WTC11 (cell line): Measurements from ENCODE around the gene SPANXD. TPM values are rescaled to one million over a fixed set of nuclear protein-coding genes. Genes with fewer than 3 reads are reported as not detected.

Experiments used
- ATAC-seq: fragments of 200-7000 bp; cut with Tn5 transposase; 2 replicates; pipeline ENCODE4 v1.10.0; 2021; ENCODE audit warnings: mild to moderate bottlenecking, moderate library complexity
- CTCF ChIA-PET: fragments of 300-600 bp; sonication (Branson Sonifier 250); formaldehyde crosslinking; loops from one replicate; lab custom pipeline; 2021; ENCODE audit warnings: antibody characterized with exemption; lab: Charles Lee
- POLR2A ChIA-PET: fragments of 350-600 bp; sonication (Branson Sonifier 250); formaldehyde crosslinking; loops from one replicate; lab custom pipeline; 2021; ENCODE audit warnings: antibody characterized with exemption; lab: Charles Lee
- DNase-seq: peaks from one replicate; pipeline ENCODE4 v3.0.0; 2021; ENCODE audit warnings: low spot score
- H3K27ac Mint-ChIP-seq: 2 replicates; pipeline ENCODE4 v1.8.0; 2021; ENCODE audit warnings: mixed read lengths
- H3K27me3 Mint-ChIP-seq: 2 replicates; pipeline ENCODE4 v1.8.0; 2021; ENCODE audit warnings: low read depth, mild to moderate bottlenecking, moderate library complexity, mixed read lengths
- H3K36me3 Mint-ChIP-seq: 2 replicates; pipeline ENCODE4 v1.8.0; 2021; ENCODE audit warnings: mixed read lengths
- H3K4me1 Mint-ChIP-seq: 2 replicates; pipeline ENCODE4 v1.8.0; 2022; ENCODE audit warnings: mixed read lengths
- H3K4me3 Mint-ChIP-seq: 2 replicates; pipeline ENCODE4 v1.8.0; 2021; ENCODE audit warnings: mild to moderate bottlenecking, moderate library complexity, mixed read lengths
- H3K9me3 Mint-ChIP-seq: 2 replicates; pipeline ENCODE4 v1.8.0; 2021; ENCODE audit warnings: mixed read lengths
- ATF1 ChIP-seq: sonication (generic); formaldehyde crosslinking; IDR thresholded peaks from 2 replicates; pipeline ENCODE4 v1.8.1; 2023; ENCODE audit warnings: mild to moderate bottlenecking, moderate library complexity, missing genetic modification reagents
- CBFB ChIP-seq: sonication (generic); formaldehyde crosslinking; IDR thresholded peaks from 2 replicates; pipeline ENCODE4 v1.8.1; 2022; ENCODE audit warnings: mild to moderate bottlenecking, low read depth, missing genetic modification reagents
- EMX1 ChIP-seq: fragments of 250-450 bp; sonication (Bioruptor Pico); IDR thresholded peaks from 2 replicates; pipeline ENCODE4 v1.8.0; 2021; ENCODE audit warnings: mild to moderate bottlenecking
- FOXK1 ChIP-seq: sonication (generic); formaldehyde crosslinking; IDR thresholded peaks from 2 replicates; pipeline ENCODE4 v1.8.0; 2022; ENCODE audit warnings: mild to moderate bottlenecking, moderate library complexity, missing genetic modification reagents
- RELA ChIP-seq: sonication (generic); formaldehyde crosslinking; IDR thresholded peaks from 2 replicates; pipeline ENCODE4 v1.8.1; 2022; ENCODE audit warnings: missing genetic modification reagents, mild to moderate bottlenecking, borderline replicate concordance
- TCF7 ChIP-seq: sonication (generic); formaldehyde crosslinking; IDR thresholded peaks from 2 replicates; pipeline ENCODE4 v1.8.0; 2022; ENCODE audit warnings: mild to moderate bottlenecking, low read depth, missing genetic modification reagents, moderate library complexity
- TEAD4 ChIP-seq: sonication (generic); formaldehyde crosslinking; IDR thresholded peaks from 2 replicates; pipeline ENCODE4 v1.8.0; 2022; ENCODE audit warnings: mild to moderate bottlenecking, missing genetic modification reagents
- ZNF671 ChIP-seq: fragments of 250-450 bp; sonication (Bioruptor Pico); IDR thresholded peaks from 2 replicates; pipeline ENCODE4 v1.8.0; 2021; ENCODE audit warnings: mild to moderate bottlenecking
- total RNA-seq: library from RNA; stranded (reverse); gene quantifications from 3 replicates; pipeline ENCODE4 v1.2.3, GENCODE V29; 2021
- TF ChIP-seq, protein P1 (sequence below): sonication (generic); formaldehyde crosslinking; conservative IDR thresholded peaks from 2 replicates; pipeline ENCODE4 v1.8.1; 2023; ENCODE audit warnings: mild to moderate bottlenecking, low read depth, missing genetic modification reagents, moderate library complexity
- TF ChIP-seq, protein P2 (sequence below): fragments of 250-450 bp; sonication (Bioruptor Pico); IDR thresholded peaks from 2 replicates; pipeline ENCODE4 v2.1.2; 2022; ENCODE audit warnings: mild to moderate bottlenecking, moderate library complexity
- TF ChIP-seq, protein P3 (sequence below): sonication (generic); formaldehyde crosslinking; IDR thresholded peaks from 2 replicates; pipeline ENCODE4 v1.8.1; 2023; ENCODE audit warnings: mild to moderate bottlenecking, missing genetic modification reagents
- TF ChIP-seq, protein P4 (sequence below): sonication (generic); formaldehyde crosslinking; IDR thresholded peaks from 2 replicates; pipeline ENCODE4 v1.8.1; 2022; ENCODE audit warnings: mild to moderate bottlenecking, missing genetic modification reagents, moderate library complexity, borderline replicate concordance
- TF ChIP-seq, protein P5 (sequence below): sonication (generic); formaldehyde crosslinking; IDR thresholded peaks from 2 replicates; pipeline ENCODE4 v1.8.1; 2023; ENCODE audit warnings: mild to moderate bottlenecking, missing genetic modification reagents
- TF ChIP-seq, protein P6 (sequence below): sonication (generic); formaldehyde crosslinking; IDR thresholded peaks from 2 replicates; pipeline ENCODE4 v1.8.0; 2023; ENCODE audit warnings: mild to moderate bottlenecking, missing genetic modification reagents
- TF ChIP-seq, protein P7 (sequence below): sonication (generic); formaldehyde crosslinking; IDR thresholded peaks from 2 replicates; pipeline ENCODE4 v1.8.1; 2023; ENCODE audit warnings: mild to moderate bottlenecking, missing genetic modification reagents, moderate library complexity
- TF ChIP-seq, protein P8 (sequence below): fragments of 250-450 bp; sonication (Bioruptor Pico); IDR thresholded peaks from 2 replicates; pipeline ENCODE4 v1.9.0; 2021; ENCODE audit warnings: moderate library complexity, mild to moderate bottlenecking, inconsistent platforms, borderline replicate concordance
- TF ChIP-seq, protein P9 (sequence below): sonication (generic); formaldehyde crosslinking; IDR thresholded peaks from 2 replicates; pipeline ENCODE4 v1.8.1; 2023; ENCODE audit warnings: mild to moderate bottlenecking, moderate library complexity, missing genetic modification reagents
- TF ChIP-seq, protein P10 (sequence below): sonication (generic); formaldehyde crosslinking; IDR thresholded peaks from 2 replicates; pipeline ENCODE4 v1.8.1; 2022; ENCODE audit warnings: low read depth, missing genetic modification reagents, borderline replicate concordance

Gene SPANXD
- total RNA-seq, 1 experiment from 2014 or later = not detected

DNA sequence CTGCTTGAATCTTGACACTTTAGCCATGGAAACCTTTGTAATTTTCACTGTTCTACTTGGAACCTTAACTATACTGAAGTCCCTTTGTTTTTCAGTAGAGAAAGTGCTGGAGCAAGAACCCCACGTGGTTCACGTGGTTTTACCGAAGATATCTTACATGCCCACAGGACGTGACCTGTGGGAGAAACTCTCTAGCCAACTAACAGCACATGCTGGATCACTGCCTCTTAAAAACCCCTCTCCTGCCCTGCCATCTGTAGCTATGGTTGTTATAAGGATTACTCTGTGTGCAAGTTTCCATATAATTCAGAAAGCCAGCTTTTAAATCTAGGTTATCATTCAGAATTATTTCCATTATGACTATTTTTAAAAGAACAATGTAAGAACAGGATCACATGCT lies 30.2 kb downstream of the SPANXD start:
- Mint-ChIP-seq H3K27me3 (no peaks in the 10 kb centered on the region), H3K4me3 (no peak overlapping the region), H3K9me3 (peaks cover 18% of the 10 kb centered on the region), H3K36me3 (no peaks in the 10 kb centered on the region; the same call in 1 of the 2 replicates), H3K27ac (no peak overlapping the region), H3K4me1 (no peaks in the 10 kb centered on the region)
- no peak for ATAC-seq
- no peak for DNase-seq
- ChIA-PET POLR2A (no interaction called here), CTCF (no interaction called here)
- TF ChIP-seq, protein P1, sequence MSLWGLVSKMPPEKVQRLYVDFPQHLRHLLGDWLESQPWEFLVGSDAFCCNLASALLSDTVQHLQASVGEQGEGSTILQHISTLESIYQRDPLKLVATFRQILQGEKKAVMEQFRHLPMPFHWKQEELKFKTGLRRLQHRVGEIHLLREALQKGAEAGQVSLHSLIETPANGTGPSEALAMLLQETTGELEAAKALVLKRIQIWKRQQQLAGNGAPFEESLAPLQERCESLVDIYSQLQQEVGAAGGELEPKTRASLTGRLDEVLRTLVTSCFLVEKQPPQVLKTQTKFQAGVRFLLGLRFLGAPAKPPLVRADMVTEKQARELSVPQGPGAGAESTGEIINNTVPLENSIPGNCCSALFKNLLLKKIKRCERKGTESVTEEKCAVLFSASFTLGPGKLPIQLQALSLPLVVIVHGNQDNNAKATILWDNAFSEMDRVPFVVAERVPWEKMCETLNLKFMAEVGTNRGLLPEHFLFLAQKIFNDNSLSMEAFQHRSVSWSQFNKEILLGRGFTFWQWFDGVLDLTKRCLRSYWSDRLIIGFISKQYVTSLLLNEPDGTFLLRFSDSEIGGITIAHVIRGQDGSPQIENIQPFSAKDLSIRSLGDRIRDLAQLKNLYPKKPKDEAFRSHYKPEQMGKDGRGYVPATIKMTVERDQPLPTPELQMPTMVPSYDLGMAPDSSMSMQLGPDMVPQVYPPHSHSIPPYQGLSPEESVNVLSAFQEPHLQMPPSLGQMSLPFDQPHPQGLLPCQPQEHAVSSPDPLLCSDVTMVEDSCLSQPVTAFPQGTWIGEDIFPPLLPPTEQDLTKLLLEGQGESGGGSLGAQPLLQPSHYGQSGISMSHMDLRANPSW (CRISPR knock-in tag) = no peak
- TF ChIP-seq, protein P2, sequence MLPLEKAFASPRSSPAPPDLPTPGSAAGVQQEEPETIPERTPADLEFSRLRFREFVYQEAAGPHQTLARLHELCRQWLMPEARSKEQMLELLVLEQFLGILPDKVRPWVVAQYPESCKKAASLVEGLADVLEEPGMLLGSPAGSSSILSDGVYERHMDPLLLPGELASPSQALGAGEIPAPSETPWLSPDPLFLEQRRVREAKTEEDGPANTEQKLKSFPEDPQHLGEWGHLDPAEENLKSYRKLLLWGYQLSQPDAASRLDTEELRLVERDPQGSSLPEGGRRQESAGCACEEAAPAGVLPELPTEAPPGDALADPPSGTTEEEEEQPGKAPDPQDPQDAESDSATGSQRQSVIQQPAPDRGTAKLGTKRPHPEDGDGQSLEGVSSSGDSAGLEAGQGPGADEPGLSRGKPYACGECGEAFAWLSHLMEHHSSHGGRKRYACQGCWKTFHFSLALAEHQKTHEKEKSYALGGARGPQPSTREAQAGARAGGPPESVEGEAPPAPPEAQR (CRISPR knock-in tag) = no peak
- no peak for TF ChIP-seq ATF1 (CRISPR knock-in tag)

DNA sequence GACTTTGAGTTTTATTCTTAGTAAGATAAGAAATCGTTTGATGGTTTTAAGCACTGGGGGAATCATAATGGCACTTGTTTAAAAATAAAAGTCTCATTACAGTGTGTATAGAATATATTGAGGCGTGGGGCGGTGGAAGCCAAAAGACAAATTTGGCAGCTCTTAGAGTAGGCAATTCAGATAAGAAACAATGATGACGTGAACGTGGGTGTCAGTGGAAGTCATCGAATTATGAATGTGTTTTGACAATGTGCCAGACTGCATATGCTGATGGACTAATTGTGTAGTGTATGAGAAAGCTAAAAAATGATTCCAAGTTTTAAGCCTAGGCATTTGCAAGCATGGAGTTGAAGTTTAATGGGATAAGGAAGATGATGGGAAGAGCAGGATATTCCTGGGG lies 35.8 kb downstream of the SPANXD start:
- no peaks in the 10 kb centered on the region for H3K4me1 Mint-ChIP-seq
- ChIA-PET POLR2A (no interaction called here), CTCF (no interaction called here)
- H3K9me3 Mint-ChIP-seq = peaks cover 11% of the 10 kb centered on the region
- no peak for ATAC-seq
- no peak overlapping the region for H3K4me3 Mint-ChIP-seq
- DNase-seq = no peak
- no peaks in the 10 kb centered on the region for H3K27me3 Mint-ChIP-seq
- peaks cover 4% of the 10 kb centered on the region; the same call in 1 of the 2 replicates for H3K36me3 Mint-ChIP-seq
- H3K27ac Mint-ChIP-seq = no peak overlapping the region
- TF ChIP-seq, protein P3, sequence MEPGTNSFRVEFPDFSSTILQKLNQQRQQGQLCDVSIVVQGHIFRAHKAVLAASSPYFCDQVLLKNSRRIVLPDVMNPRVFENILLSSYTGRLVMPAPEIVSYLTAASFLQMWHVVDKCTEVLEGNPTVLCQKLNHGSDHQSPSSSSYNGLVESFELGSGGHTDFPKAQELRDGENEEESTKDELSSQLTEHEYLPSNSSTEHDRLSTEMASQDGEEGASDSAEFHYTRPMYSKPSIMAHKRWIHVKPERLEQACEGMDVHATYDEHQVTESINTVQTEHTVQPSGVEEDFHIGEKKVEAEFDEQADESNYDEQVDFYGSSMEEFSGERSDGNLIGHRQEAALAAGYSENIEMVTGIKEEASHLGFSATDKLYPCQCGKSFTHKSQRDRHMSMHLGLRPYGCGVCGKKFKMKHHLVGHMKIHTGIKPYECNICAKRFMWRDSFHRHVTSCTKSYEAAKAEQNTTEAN = no peak
- TF ChIP-seq, protein P4, sequence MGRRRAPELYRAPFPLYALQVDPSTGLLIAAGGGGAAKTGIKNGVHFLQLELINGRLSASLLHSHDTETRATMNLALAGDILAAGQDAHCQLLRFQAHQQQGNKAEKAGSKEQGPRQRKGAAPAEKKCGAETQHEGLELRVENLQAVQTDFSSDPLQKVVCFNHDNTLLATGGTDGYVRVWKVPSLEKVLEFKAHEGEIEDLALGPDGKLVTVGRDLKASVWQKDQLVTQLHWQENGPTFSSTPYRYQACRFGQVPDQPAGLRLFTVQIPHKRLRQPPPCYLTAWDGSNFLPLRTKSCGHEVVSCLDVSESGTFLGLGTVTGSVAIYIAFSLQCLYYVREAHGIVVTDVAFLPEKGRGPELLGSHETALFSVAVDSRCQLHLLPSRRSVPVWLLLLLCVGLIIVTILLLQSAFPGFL (CRISPR knock-in tag) = no peak
- no peak for TF ChIP-seq TCF7 (CRISPR knock-in tag)
- TF ChIP-seq ZNF671 (CRISPR knock-in tag) = no peak
- TF ChIP-seq, protein P5, sequence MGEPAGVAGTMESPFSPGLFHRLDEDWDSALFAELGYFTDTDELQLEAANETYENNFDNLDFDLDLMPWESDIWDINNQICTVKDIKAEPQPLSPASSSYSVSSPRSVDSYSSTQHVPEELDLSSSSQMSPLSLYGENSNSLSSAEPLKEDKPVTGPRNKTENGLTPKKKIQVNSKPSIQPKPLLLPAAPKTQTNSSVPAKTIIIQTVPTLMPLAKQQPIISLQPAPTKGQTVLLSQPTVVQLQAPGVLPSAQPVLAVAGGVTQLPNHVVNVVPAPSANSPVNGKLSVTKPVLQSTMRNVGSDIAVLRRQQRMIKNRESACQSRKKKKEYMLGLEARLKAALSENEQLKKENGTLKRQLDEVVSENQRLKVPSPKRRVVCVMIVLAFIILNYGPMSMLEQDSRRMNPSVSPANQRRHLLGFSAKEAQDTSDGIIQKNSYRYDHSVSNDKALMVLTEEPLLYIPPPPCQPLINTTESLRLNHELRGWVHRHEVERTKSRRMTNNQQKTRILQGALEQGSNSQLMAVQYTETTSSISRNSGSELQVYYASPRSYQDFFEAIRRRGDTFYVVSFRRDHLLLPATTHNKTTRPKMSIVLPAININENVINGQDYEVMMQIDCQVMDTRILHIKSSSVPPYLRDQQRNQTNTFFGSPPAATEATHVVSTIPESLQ (CRISPR knock-in tag) = no peak
- no peak for TF ChIP-seq RELA
- no peak for TF ChIP-seq EMX1 (CRISPR knock-in tag)
- no peak for TF ChIP-seq CBFB (CRISPR knock-in tag)
- TF ChIP-seq TEAD4 (CRISPR knock-in tag) = no peak
- TF ChIP-seq, protein P6, sequence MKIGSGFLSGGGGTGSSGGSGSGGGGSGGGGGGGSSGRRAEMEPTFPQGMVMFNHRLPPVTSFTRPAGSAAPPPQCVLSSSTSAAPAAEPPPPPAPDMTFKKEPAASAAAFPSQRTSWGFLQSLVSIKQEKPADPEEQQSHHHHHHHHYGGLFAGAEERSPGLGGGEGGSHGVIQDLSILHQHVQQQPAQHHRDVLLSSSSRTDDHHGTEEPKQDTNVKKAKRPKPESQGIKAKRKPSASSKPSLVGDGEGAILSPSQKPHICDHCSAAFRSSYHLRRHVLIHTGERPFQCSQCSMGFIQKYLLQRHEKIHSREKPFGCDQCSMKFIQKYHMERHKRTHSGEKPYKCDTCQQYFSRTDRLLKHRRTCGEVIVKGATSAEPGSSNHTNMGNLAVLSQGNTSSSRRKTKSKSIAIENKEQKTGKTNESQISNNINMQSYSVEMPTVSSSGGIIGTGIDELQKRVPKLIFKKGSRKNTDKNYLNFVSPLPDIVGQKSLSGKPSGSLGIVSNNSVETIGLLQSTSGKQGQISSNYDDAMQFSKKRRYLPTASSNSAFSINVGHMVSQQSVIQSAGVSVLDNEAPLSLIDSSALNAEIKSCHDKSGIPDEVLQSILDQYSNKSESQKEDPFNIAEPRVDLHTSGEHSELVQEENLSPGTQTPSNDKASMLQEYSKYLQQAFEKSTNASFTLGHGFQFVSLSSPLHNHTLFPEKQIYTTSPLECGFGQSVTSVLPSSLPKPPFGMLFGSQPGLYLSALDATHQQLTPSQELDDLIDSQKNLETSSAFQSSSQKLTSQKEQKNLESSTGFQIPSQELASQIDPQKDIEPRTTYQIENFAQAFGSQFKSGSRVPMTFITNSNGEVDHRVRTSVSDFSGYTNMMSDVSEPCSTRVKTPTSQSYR (CRISPR knock-in tag) = no peak
- TF ChIP-seq, protein P7, sequence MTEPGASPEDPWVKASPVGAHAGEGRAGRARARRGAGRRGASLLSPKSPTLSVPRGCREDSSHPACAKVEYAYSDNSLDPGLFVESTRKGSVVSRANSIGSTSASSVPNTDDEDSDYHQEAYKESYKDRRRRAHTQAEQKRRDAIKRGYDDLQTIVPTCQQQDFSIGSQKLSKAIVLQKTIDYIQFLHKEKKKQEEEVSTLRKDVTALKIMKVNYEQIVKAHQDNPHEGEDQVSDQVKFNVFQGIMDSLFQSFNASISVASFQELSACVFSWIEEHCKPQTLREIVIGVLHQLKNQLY (CRISPR knock-in tag) = no peak
- no peak for TF ChIP-seq FOXK1 (CRISPR knock-in tag)
- TF ChIP-seq, protein P8, sequence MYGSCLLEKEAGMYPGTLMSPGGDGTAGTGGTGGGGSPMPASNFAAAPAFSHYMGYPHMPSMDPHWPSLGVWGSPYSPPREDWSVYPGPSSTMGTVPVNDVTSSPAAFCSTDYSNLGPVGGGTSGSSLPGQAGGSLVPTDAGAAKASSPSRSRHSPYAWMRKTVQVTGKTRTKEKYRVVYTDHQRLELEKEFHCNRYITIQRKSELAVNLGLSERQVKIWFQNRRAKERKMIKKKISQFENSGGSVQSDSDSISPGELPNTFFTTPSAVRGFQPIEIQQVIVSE (CRISPR knock-in tag) = no peak
- TF ChIP-seq, protein P9, sequence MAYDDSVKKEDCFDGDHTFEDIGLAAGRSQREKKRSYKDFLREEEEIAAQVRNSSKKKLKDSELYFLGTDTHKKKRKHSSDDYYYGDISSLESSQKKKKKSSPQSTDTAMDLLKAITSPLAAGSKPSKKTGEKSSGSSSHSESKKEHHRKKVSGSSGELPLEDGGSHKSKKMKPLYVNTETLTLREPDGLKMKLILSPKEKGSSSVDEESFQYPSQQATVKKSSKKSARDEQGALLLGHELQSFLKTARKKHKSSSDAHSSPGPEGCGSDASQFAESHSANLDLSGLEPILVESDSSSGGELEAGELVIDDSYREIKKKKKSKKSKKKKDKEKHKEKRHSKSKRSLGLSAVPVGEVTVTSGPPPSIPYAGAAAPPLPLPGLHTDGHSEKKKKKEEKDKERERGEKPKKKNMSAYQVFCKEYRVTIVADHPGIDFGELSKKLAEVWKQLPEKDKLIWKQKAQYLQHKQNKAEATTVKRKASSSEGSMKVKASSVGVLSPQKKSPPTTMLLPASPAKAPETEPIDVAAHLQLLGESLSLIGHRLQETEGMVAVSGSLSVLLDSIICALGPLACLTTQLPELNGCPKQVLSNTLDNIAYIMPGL (CRISPR knock-in tag) = no peak
- TF ChIP-seq, protein P10, sequence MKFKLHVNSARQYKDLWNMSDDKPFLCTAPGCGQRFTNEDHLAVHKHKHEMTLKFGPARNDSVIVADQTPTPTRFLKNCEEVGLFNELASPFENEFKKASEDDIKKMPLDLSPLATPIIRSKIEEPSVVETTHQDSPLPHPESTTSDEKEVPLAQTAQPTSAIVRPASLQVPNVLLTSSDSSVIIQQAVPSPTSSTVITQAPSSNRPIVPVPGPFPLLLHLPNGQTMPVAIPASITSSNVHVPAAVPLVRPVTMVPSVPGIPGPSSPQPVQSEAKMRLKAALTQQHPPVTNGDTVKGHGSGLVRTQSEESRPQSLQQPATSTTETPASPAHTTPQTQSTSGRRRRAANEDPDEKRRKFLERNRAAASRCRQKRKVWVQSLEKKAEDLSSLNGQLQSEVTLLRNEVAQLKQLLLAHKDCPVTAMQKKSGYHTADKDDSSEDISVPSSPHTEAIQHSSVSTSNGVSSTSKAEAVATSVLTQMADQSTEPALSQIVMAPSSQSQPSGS = no peak
